GM21515 (cell line): ENCODE results near the gene PLXNB3.

Experiments
- ATAC-seq: cut with Tn5 transposase; IDR thresholded peaks from one replicate; pipeline ENCODE4 v1.9.1; 2021; ENCODE audit not compliant: unreplicated experiment

The PLXNB3 gene

GRCh38 chrX:153750127-153750774 is 13.8 kb upstream of the PLXNB3 start:
- no peak for ATAC-seq

DNA sequence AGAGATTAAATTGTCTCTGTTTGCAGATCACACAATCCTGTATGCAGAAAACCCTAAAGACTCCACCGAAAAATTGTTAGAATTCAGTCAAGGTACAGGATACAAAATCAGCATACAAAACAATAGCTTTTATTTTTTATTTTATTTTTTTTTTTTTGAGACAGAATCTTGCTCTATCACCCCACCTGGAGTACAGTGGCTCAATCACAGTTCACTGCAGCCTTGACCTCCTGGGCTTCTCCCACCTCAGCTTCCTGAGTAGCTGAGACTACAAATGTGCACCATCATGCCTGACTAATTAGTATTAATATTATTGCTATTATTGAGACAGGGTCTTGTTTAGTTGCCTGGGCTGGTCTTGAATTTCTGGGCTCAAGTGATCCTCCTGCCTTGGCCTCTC is 8.9 kb upstream of the PLXNB3 start:
- no peak for ATAC-seq

GRCh38 chrX:153761863-153762262 is 2.2 kb upstream of the PLXNB3 start:
- ATAC-seq: no peak

DNA sequence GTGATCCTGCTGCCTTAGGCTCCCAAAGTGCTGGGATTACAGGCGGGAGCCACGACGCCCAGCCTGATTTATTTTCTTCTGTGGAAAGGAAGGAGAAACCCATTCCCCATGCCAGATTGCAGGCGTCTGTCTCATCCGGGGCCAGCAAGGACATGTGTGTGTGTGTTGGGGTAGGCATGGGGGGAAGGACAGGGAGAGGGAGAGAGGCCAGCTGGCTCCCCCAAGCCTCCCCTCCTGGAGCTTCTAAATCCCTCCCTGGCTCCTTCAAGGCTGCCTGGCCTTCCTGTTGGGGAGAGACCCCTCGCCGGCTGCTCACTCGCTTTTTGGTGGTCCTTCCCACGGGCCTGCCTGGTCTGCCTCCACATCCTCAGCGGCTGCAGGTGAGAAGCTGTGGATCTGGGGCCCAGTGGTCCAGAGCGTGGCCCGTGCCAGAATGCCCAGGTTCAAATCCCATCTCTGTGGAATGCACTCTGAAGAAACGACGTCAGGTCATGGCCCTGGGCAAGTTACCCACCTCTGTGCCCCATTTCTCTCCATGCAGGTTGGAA is 1.3 kb upstream of the PLXNB3 start:
- ATAC-seq: no peak

DNA sequence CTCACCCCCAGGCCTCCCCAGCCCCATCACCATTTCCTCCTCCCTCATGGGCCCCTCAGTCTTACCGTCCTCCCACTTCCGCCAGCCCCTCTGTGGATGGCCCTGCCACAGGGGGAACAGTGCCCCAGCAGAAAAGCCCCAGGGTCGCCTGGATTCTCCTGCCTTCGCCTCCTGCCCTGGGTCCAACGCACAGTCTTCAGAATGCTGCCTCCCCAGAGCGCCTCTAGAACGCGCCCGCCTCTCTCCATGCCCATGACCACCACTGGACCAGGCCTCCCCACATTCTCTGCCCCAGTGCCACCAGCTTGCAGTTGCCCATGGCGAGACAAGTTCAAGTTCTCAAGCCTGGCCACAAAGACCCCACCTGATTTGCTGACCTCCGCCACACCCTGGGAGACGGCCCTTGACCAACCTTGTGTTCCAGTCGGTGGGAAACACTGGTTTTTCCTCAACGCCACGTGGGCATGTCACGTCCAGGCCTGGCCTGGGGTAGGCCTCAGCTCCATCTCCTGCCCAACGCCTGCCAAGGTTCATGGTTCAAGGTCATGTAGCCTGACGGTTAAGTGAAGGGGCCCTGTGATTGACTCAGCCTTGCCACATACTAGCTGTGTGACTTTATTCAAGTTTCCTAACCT is 634 bp upstream of the PLXNB3 start:
- ATAC-seq: no peak

DNA sequence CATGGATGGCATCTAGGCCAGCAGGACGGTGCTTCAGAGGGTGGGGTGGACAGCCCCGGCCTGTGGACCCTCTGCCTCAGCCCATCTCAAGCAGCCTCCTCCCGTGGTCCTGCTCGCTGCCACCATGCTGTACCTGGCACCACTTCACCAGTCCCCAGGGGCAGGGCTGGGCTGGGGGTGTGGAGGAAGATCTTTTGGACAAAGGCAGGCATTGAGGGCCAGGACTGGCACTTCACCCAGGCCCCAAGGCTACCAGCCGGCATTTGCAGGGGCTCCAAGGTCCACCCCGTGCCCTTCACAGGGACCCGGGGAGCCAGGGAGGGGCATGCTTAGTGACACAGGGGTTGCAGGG is 713 bp downstream of the PLXNB3 start:
- ATAC-seq: no peak

DNA sequence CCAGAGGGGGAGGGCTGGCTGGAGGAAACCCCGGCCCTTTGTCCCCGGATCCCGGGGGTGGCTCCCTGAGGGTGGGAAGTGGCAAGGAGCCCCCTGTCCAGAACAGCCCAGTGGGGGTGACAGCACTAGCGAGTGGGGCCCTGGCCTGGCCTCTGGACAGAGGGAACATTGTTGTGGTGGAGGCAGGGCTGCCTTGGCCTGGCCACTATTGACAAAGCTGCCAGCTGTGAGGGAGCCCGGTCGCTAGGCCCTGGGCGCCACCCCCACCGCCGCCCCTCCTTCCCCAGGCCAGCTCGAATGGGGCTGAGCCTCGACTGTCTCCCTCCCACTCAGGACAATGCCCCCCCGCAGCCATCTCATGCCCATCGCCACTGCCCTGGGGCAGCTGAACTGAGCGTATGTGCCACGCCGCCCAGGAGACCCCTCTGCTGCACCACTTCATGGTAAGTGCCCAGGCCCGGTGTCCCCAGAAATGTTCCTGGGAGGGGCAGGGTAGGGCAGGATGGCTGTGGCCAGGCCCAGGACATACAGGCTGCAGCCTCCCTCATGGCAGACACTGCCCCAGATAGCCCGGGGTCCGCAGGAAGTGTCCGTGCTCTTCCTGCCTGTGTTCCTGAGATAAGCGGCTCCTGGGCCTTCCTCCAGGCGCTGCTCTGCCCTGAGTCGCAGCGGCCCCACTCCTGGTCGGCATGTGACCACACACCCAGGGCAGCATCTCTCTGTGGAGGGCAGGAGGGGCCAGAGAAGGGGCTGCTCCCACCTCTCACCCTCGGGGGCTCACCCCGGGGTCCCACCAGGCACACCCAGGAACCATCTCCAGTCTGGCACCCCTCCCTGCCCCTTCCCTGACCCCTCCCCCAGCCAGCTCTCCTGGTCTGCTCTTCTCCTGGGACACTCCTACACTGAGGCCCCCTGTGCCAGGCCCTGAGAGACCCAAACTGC is 1.4 kb downstream of the PLXNB3 start:
- ATAC-seq: no peak

GRCh38 chrX:153766098-153766817 is 2.2 kb downstream of the PLXNB3 start:
- ATAC-seq: no peak

- no peak for ATAC-seq
Observed at GRCh38 chrX:153766871-153767673, 3.0 kb downstream of the PLXNB3 start.

GRCh38 chrX:153767674-153768055 is 3.6 kb downstream of the PLXNB3 start:
- no peak for ATAC-seq

- ATAC-seq: no peak
Observed at GRCh38 chrX:153768311-153769157, 4.5 kb downstream of the PLXNB3 start.

DNA sequence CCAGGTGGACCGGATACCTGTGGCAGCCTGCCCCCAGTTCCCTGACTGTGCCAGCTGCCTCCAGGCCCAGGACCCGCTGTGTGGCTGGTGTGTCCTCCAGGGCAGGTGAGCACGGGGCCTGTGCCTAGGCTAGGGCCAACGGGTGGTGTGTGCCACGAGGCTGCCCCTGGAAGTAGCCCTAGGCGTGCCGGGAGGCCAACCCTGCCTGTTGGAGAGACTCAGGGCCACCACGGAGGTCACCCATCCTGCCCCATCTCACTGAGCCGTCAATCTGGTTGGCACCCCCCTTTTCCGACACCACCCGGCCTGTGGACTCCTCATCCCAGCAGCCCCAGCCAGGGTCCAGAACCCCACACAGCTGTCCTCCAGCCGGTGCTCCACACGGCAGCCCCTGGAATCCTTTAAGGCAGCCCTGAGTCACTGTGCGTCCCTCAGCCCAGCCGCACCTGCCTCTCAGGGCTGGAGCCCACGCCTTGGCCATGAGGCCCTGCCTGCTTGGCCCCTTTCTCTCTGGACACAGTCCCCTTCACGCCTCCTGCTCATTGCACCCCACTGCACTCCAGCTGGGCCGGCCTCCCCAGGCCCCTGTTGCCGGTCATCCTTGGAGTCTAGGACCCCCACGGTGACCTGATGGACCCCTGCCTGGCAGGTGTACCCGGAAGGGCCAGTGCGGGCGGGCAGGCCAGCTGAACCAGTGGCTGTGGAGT is 5.3 kb downstream of the PLXNB3 start:
- ATAC-seq: no peak

DNA sequence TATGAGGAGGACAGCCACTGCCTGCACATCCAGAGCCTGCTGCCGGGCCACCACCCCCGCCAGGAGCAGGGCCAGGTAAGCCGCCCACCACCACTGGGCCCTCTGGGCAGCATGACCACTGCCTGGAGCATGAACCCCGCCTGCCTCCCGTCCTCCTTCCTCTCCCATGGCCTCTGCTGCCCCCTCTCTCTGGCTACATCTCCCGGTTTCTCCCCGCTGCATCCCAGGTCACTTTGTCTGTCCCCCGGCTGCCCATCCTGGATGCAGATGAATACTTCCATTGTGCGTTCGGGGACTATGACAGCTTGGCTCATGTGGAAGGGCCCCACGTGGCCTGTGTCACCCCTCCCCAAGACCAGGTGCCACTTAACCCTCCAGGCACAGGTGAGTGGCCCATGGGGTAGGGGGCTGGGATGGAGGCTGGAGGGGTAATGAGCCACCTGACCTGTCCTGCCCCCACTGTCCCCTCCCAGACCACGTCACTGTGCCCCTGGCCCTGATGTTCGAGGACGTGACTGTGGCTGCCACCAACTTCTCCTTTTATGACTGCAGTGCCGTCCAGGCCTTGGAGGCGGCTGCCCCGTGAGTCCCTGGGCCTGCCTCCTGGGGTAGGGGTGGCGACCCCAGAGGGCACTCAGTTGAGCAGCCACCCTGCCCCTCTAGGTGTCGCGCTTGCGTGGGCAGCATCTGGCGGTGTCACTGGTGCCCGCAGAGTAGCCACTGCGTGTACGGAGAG is 6.0 kb downstream of the PLXNB3 start:
- ATAC-seq: no peak

GRCh38 chrX:153770601-153771414 is 6.8 kb downstream of the PLXNB3 start:
- ATAC-seq: no peak

DNA sequence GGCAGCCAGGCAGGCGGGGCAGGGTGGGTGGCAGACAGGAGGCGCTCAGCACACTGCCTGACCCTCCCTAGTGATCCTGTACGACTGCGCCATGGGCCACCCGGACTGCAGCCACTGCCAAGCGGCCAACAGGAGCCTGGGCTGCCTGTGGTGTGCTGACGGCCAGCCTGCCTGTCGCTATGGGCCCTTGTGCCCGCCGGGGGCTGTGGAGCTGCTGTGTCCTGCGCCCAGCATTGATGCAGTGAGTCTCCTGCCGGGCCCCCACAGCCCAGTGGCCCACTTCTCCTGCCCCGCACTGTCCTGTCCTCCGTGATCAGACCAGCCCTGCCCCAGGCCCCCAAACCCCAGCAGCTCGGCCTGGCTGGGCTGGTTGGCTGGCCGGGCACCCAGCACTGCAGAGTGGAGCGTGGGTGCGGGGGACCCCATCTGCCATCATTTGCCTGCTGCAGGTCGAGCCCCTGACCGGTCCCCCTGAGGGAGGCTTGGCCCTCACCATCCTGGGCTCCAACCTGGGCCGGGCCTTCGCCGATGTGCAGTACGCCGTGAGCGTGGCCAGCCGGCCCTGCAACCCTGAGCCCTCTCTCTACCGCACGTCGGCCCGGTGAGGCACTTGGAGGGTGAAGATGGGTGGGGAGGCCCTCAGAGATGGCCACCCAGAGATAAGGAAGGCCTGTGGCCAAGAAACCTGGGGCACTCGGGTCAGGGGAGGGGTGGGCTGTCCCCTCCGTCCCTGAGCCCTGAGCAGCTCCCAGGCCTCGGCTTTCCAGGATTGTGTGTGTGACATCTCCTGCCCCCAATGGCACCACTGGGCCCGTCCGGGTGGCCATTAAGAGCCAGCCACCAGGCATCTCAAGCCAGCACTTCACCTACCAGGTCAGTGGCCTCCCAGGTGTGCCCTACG is 7.6 kb downstream of the PLXNB3 start:
- ATAC-seq: no peak
